HEK293 (cell line): ENCODE measurements around the gene NUDT3.

ENCODE experiments used
- CTCF ChIP-seq: fragments of 450-650 bp; formaldehyde crosslinking; IDR thresholded peaks from 2 replicates; pipeline ENCODE4 v1.5.1; 2016; ENCODE audit warnings: missing biosample characterization, missing genetic modification characterization
- EGR2 ChIP-seq: fragments of 450-650 bp; formaldehyde crosslinking; IDR thresholded peaks from 2 replicates; pipeline ENCODE4 v1.5.1; 2016; ENCODE audit warnings: low read depth, missing biosample characterization, missing genetic modification characterization
- HOXD13 ChIP-seq: sonication (generic); formaldehyde crosslinking; IDR thresholded peaks from 2 replicates; pipeline ENCODE4 v1.8.0; 2022; ENCODE audit warnings: missing genetic modification reagents, borderline replicate concordance
- PRDM4 ChIP-seq: fragments of 450-650 bp; formaldehyde crosslinking; IDR thresholded peaks from 2 replicates; pipeline ENCODE4 v1.5.1; 2017; ENCODE audit warnings: missing biosample characterization, missing genetic modification characterization
- SCRT1 ChIP-seq: fragments of 450-650 bp; formaldehyde crosslinking; IDR thresholded peaks from 2 replicates; pipeline ENCODE4 v1.5.1; 2016; ENCODE audit warnings: missing biosample characterization, missing genetic modification characterization, borderline replicate concordance
- ZBTB10 ChIP-seq: fragments of 450-650 bp; formaldehyde crosslinking; IDR thresholded peaks from 2 replicates; pipeline ENCODE4 v1.5.1; 2016; ENCODE audit warnings: missing biosample characterization, missing genetic modification characterization
- ZBTB17 ChIP-seq: fragments of 450-650 bp; formaldehyde crosslinking; IDR thresholded peaks from 2 replicates; pipeline ENCODE4 v1.5.1; 2016; ENCODE audit warnings: missing biosample characterization, missing genetic modification characterization
- ZNF121 ChIP-seq: fragments of 450-650 bp; formaldehyde crosslinking; IDR thresholded peaks from 2 replicates; pipeline ENCODE4 v1.5.1; 2016; ENCODE audit warnings: missing biosample characterization, missing genetic modification characterization
- ZNF148 ChIP-seq: fragments of 450-650 bp; formaldehyde crosslinking; IDR thresholded peaks from 2 replicates; pipeline ENCODE4 v1.5.0; 2017; ENCODE audit warnings: missing biosample characterization, missing genetic modification characterization, borderline replicate concordance
- ZNF157 ChIP-seq: fragments of 450-650 bp; formaldehyde crosslinking; IDR thresholded peaks from 2 replicates; pipeline ENCODE4 v1.5.1; 2016; ENCODE audit warnings: missing biosample characterization, missing genetic modification characterization
- ZNF239 ChIP-seq: fragments of 450-650 bp; formaldehyde crosslinking; IDR thresholded peaks from 2 replicates; pipeline ENCODE4 v1.5.1; 2016; ENCODE audit warnings: missing biosample characterization, missing genetic modification characterization
- ZNF280C ChIP-seq: fragments of 450-650 bp; formaldehyde crosslinking; IDR thresholded peaks from 2 replicates; pipeline ENCODE4 v1.5.1; 2016; ENCODE audit warnings: missing biosample characterization, missing genetic modification characterization
- ZNF292 ChIP-seq: fragments of 450-650 bp; formaldehyde crosslinking; IDR thresholded peaks from 2 replicates; pipeline ENCODE4 v1.5.1; 2016; ENCODE audit warnings: low read depth, missing biosample characterization, missing genetic modification characterization, borderline replicate concordance
- ZNF354C ChIP-seq: fragments of 450-650 bp; formaldehyde crosslinking; IDR thresholded peaks from 2 replicates; pipeline ENCODE4 v1.5.1; 2016; ENCODE audit warnings: missing biosample characterization, missing genetic modification characterization, low read depth, borderline replicate concordance
- ZNF549 ChIP-seq: fragments of 450-650 bp; IDR thresholded peaks from 2 replicates; pipeline ENCODE4 v1.5.1; 2018; ENCODE audit warnings: missing biosample characterization, missing genetic modification characterization, mild to moderate bottlenecking, inconsistent platforms, moderate library complexity
- ZNF561 ChIP-seq: fragments of 450-650 bp; IDR thresholded peaks from 2 replicates; pipeline ENCODE4 v1.5.1; 2018; ENCODE audit warnings: missing biosample characterization, missing genetic modification characterization, borderline replicate concordance
- ZNF571 ChIP-seq: fragments of 450-650 bp; formaldehyde crosslinking; IDR thresholded peaks from 2 replicates; pipeline ENCODE4 v1.5.0; 2017; ENCODE audit warnings: missing biosample characterization, missing genetic modification characterization
- ZNF596 ChIP-seq: fragments of 450-650 bp; IDR thresholded peaks from 2 replicates; pipeline ENCODE4 v1.5.0; 2018; ENCODE audit warnings: missing biosample characterization, mild to moderate bottlenecking, missing genetic modification characterization, moderate library complexity
- ZNF654 ChIP-seq: fragments of 450-650 bp; formaldehyde crosslinking; IDR thresholded peaks from 2 replicates; pipeline ENCODE4 v1.5.1; 2016; ENCODE audit warnings: low read depth, missing biosample characterization, missing genetic modification characterization
- ZNF701 ChIP-seq: fragments of 450-650 bp; formaldehyde crosslinking; IDR thresholded peaks from 2 replicates; pipeline ENCODE4 v1.5.1; 2016; ENCODE audit warnings: missing biosample characterization, missing genetic modification characterization
- ZNF747 ChIP-seq: fragments of 450-650 bp; formaldehyde crosslinking; IDR thresholded peaks from 2 replicates; pipeline ENCODE4 v1.5.1; 2016; ENCODE audit warnings: missing biosample characterization, missing genetic modification characterization
- ZNF777 ChIP-seq: fragments of 450-650 bp; formaldehyde crosslinking; IDR thresholded peaks from 2 replicates; pipeline ENCODE4 v1.5.1; 2017; ENCODE audit warnings: missing biosample characterization, missing genetic modification characterization, borderline replicate concordance

Gene NUDT3

GRCh38 chr6:34391786-34392496 lies 528 bp downstream of the NUDT3 start (continued):
- no peak for TF ChIP-seq SCRT1 (tag by site-specific recombination)
- peak; percentile 6; the same call in 1 of the 2 replicates for TF ChIP-seq ZBTB17
- TF ChIP-seq ZNF654 (tag by site-specific recombination): no peak
- no peak for TF ChIP-seq ZNF239 (tag by site-specific recombination)
- no peak for TF ChIP-seq EGR2
- no peak for TF ChIP-seq ZNF148 (tag by site-specific recombination)
- TF ChIP-seq ZNF561: no peak
- peak; percentile 14; the same call in 1 of the 2 replicates for TF ChIP-seq ZNF777 (tag by site-specific recombination)
- TF ChIP-seq ZNF157 (tag by site-specific recombination): no peak
- TF ChIP-seq ZBTB10 (tag by site-specific recombination): no peak
- TF ChIP-seq ZNF354C: no peak
- no peak for TF ChIP-seq ZNF701 (tag by site-specific recombination)
- no peak for TF ChIP-seq ZNF549 (tag by site-specific recombination)
- TF ChIP-seq PRDM4: no peak
- no peak for TF ChIP-seq HOXD13 (CRISPR knock-in tag)
- TF ChIP-seq ZNF280C (tag by site-specific recombination): no peak
- no peak for TF ChIP-seq ZNF121 (tag by site-specific recombination)
- TF ChIP-seq ZNF747 (tag by site-specific recombination): no peak
- TF ChIP-seq ZNF292 (tag by site-specific recombination): no peak
- TF ChIP-seq CTCF (tag by site-specific recombination): no peak
- no peak for TF ChIP-seq ZNF596 (tag by site-specific recombination)
- TF ChIP-seq ZNF571 (tag by site-specific recombination): no peak
